NB4 (cell line): ENCODE data around the gene SUSD4.

Experiments used
- DNase-seq: peaks from one replicate; pipeline ENCODE4 v3.0.0; 2010; ENCODE audit warnings: low read depth
- H3K4me3 ChIP-seq: one replicate; pipeline ENCODE4 v1.5.1; 2011; ENCODE audit warnings: mild to moderate bottlenecking, low read depth, low read length, moderate library complexity
- CTCF ChIP-seq: IDR thresholded peaks from one replicate; pipeline ENCODE4 v1.5.1; 2012; ENCODE audit warnings: low read depth, low read length
- MYC ChIP-seq: IDR thresholded peaks from 2 replicates; pipeline ENCODE4 v1.6.1; 2011; ENCODE audit warnings: low read depth, low read length
- POLR2A ChIP-seq: IDR thresholded peaks from 2 replicates; pipeline ENCODE4 v1.6.1; 2011; ENCODE audit warnings: mild to moderate bottlenecking; ENCODE audit not compliant: insufficient read length; ENCODE audit errors: extremely low read depth
- TF ChIP-seq, protein P1 (sequence below): IDR thresholded peaks from 2 replicates; pipeline ENCODE4 v1.6.1; 2011; ENCODE audit warnings: low read depth, low read length

Gene SUSD4

DNA sequence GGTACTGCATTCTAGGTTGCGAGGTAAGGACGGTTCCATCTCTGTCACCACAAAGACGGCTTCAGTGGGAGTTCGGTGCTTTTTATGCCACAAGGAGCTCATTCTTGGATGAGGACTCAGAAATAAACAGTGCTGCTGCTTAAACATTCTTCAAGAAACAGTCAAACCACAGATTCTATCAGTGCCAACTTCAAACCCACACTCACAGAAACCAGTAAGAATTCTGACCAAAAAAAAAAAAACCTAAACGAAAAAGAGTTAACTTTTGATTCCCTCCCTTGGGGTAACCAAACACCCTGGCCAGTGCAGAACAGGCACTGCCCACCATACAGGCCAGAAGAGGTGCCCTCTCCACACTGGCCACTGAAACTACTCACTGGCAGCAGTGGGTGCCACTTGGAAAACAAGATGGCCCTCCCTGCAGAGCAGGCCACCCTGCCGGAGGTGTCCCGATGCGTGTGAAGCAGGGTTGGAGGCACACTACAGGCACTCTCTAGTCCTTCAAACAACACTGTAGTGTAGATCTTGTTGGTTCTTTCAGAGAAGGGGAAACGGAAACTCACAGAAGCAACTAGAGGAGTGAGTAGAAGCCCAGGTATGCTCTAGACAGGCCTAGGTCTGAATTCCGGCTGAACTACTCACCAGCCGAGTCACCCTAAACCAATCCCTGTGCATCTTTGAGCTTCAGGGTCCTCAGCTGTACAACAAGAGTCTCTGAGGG lies 133.7 kb downstream of the SUSD4 start:
- TF ChIP-seq, protein P1, sequence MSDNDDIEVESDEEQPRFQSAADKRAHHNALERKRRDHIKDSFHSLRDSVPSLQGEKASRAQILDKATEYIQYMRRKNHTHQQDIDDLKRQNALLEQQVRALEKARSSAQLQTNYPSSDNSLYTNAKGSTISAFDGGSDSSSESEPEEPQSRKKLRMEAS = no peak
- no peak for TF ChIP-seq CTCF
- no peak for TF ChIP-seq POLR2A
- TF ChIP-seq MYC = no peak
- H3K4me3 ChIP-seq = no peak overlapping the region
- DNase-seq = no peak

- DNase-seq = no peak
- H3K4me3 ChIP-seq = no peak overlapping the region
- TF ChIP-seq CTCF = no peak
These were observed 134.2 kb downstream of the SUSD4 start for GRCh38 chr1:223229756-223230155.

- no peak for TF ChIP-seq CTCF
- no peak for TF ChIP-seq POLR2A
- TF ChIP-seq, protein P1 = no peak
- no peak for TF ChIP-seq MYC
- DNase-seq = no peak
- H3K4me3 ChIP-seq = no peak overlapping the region
These were observed 134.9 kb downstream of the SUSD4 start for GRCh38 chr1:223228931-223229528.

DNA sequence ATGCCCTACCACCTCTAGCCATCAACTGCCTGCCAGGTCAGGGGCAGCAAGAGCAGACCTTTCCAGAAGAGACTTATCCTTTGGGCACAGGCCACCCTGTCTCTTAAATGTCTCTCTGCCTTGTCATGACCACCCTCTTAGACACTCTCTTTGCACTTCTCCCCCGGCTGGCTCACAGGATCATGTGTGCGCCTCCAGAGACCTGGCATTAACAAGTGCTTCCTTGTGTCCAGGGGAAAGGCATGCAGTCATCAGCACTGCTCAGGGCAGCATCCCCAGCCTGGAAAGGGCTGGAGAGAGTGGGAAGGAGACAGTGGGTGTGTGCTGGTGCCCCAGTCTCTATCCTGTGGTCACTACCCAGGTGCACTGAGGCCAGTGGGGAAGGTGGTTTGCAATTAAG lies 135.8 kb downstream of the SUSD4 start:
- H3K4me3 ChIP-seq = no peak overlapping the region
- TF ChIP-seq, protein P1 = no peak
- TF ChIP-seq CTCF (no peak), POLR2A (no peak), MYC (no peak)
- DNase-seq = no peak

DNA sequence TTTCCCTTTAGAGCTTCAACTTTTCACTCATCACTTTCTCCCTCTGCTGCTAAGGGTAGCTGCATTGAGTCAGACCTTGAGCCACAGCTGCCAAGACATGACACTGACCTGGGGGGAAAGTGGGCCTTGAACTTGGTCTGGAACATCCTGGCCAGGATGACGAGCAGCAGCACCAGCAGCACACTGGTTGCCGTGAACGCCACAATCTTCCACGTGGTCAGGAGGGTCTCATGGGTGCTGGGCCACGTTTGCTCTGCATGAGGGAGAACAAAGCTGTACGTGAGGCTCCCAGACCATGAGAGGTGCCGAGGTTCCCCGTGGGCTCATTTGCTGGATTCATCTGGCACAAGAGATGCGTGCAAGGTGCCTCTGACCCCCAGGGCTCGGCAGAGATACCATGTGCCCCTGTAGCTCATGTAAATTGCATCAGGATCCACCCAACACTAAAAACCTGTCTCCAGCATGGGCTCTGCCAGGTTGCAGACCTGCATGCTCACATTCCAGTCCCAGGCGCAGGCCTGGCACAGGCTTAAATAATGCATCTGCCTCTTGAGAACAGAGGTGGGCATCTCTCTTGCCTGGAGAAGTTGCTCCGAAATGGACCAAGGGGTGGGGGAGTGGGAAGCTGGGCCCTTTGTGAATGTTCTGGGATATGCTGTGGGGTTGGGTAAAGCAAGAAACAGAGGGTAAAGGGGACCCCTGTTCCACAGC lies 136.3 kb downstream of the SUSD4 start:
- no peak overlapping the region for H3K4me3 ChIP-seq
- no peak for DNase-seq
- no peak for TF ChIP-seq MYC
- no peak for TF ChIP-seq CTCF
- TF ChIP-seq, protein P1 = no peak
- TF ChIP-seq POLR2A = no peak

DNA sequence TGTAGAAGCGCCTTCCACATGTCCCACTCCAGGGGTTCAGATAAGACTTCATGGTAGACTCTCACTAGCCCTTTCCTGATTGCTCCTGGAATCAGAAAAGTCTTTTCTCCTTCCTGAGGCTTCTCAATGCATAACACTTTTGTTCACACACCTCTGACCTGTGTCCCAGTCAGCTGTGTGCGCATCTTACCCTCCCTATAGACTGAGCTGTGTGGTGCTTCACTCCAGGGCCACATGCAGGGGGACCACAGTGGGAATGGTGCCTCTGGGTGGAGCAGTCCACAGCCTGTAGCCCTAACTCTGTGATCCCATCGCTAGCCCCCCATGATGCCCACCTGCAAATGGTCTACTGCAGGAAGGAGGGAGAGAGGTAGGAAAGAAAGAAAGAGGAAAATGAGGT lies 136.9 kb downstream of the SUSD4 start:
- DNase-seq = no peak
- no peak for TF ChIP-seq MYC
- TF ChIP-seq, protein P1 = no peak
- TF ChIP-seq POLR2A = no peak
- TF ChIP-seq CTCF = no peak
- H3K4me3 ChIP-seq = no peak overlapping the region
